GM18505 (cell line): Measurements from ENCODE around the gene PUS10.
"Not testable (repeated sequence)": the region's sequence is repeated elsewhere in the genome, so short reads cannot be mapped to it uniquely, and the experiment has no call there.

Experiments used
- ATAC-seq: cut with Tn5 transposase; IDR thresholded peaks from one replicate; pipeline ENCODE4 v1.9.1; 2021; ENCODE audit not compliant: unreplicated experiment
- POLR2A ChIP-seq: IDR thresholded peaks from 4 replicates; pipeline ENCODE4 v1.6.1; 2011; ENCODE audit warnings: borderline replicate concordance; ENCODE audit not compliant: insufficient read depth, insufficient read length; ENCODE audit errors: extremely low read depth

The PUS10 gene, protein sequence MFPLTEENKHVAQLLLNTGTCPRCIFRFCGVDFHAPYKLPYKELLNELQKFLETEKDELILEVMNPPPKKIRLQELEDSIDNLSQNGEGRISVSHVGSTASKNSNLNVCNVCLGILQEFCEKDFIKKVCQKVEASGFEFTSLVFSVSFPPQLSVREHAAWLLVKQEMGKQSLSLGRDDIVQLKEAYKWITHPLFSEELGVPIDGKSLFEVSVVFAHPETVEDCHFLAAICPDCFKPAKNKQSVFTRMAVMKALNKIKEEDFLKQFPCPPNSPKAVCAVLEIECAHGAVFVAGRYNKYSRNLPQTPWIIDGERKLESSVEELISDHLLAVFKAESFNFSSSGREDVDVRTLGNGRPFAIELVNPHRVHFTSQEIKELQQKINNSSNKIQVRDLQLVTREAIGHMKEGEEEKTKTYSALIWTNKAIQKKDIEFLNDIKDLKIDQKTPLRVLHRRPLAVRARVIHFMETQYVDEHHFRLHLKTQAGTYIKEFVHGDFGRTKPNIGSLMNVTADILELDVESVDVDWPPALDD

DNA sequence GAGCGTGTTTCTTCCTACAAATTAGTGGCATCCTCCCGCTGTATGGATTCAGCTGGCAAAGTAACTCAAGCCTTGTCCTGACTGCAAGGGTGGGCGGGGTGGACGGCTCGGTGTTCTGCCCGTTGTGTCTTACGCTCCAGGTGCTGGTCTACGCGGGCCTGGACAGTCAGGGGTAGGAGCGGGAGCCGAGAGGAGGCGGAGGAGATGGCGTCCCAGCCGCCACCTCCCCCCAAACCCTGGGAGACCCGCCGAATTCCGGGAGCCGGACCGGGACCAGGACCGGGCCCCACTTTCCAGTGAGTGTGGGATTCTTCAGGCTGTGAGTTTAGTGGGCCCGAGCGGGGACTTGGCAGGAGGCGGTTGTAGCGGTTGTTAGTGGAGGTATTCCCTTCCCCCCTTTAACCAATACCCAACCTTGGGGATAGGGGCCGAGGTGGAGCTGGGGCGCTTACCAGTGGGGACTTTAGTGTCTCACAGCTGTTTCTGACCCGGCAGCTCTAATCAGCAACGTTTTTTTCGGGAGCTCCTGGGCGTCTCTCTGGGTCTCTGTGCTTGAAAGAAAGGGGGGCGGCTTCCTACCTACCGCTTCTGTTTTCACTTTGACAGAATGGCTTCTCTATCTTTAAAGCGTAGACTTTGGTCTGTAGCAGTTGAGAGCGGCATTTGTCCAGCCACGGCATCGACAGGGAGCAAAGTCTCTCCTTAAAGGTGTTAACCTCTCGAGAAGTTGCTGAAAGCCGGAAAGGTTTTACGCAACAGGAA is at the start of gene PUS10, which contains the start of gene PEX13:
Gene PUS10, minus strand, starts transcription at position 700 of the 762 bp plus-strand sequence. CDS start 6,365 bp downstream, outside the sequence.
Gene PEX13, plus strand, starts transcription at position 165 of the 762 bp plus-strand sequence. Its CDS starts 40 bp downstream, at position 205.
- peak; percentile 75 for ATAC-seq
- TF ChIP-seq POLR2A = peak; percentile 69

DNA sequence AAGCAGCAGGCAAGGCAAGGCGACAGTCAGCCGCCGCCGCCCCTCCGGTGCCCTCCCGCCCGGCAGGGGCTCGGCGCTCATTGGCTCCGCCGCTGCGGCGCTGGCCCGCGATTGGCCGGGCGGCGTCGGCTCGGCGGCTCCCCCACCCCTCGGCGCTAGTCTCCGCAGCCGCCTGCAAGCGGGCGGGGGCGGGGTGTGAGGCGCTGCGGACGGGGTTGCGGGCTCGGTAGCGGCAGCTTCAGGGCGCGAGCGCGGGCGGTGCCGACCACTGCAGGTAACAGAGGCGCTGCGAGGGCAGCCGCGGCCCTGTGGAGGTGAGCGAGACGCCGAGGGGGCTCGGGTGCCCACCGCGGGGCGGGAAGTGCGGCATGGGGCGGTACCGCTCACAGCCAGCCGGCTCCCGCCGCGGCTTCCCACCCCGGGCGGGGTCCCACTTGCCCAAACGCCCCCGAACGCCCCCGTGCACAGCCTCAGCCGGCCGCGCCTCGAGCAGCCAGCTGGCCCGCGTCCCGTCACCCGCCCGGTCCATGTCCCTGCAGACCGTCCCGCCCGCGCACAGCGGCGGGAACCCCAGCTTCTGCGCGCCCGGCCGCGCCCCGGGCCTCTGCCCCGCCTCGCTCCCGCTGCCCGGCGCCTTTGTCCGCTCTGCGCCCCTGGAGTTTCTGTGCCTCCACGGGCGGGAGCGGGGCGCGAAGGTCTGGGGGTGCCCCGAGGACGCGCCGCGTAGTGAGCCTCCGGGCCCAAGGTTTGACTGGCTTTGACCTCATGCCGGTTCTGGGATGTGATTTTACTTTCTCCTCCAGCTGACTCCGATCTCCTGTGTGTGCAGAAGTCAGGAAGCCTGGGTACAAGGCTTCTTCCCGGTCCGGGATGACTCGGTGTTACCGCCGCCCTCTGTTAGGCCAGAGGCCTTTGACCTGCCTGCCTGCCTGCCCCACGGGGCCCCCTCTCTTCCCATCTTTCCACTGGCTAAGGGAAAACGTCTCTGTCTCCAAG is 48.0 kb upstream of the PUS10 start, which contains the start of gene SANBR:
Gene SANBR, plus strand, starts transcription at position 158 of the 996 bp plus-strand sequence. CDS start 4,480 bp downstream, outside the sequence.
- no peak for TF ChIP-seq POLR2A
- peak; percentile 93 for ATAC-seq

DNA sequence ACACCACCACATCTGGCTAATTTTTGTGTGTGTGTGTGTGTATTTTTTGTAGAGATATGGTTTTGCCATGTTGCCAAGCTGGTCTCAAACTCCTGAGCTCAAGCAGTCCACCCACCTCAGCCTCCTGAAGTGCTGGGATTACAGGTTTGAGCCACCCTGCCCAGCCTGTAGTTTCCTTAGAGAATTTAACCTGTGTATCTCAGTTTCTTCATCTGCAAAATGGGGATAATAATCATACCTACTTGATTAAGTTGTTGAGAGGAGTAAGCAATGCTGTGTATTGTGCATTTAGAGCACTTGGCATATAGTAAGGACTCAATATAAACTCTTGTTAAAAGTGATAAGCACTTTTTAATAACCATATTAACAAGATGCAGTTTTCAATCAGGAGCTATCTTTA is 41.3 kb upstream of the PUS10 start:
- ATAC-seq = no peak
- no peak for TF ChIP-seq POLR2A

DNA sequence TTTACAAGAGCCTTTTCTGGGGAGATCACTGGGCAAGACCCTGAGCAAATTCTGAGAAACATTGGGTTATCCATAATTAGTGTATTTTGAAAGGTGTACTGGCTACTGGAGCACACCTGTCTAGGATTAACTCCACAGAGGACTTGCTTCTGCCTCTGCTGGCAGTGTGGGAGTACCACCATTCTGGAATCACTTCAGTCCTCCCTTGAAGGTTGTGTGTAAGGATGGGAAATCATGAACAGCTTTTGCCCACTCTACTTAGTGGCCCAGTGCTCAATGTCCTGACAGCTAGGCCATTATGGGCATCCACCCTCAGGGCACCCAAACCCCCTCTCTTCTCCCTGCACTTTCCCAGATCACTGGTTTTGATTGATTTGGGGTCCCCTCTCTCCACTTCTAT is 39.5 kb upstream of the PUS10 start:
- TF ChIP-seq POLR2A = no peak
- no peak for ATAC-seq

DNA sequence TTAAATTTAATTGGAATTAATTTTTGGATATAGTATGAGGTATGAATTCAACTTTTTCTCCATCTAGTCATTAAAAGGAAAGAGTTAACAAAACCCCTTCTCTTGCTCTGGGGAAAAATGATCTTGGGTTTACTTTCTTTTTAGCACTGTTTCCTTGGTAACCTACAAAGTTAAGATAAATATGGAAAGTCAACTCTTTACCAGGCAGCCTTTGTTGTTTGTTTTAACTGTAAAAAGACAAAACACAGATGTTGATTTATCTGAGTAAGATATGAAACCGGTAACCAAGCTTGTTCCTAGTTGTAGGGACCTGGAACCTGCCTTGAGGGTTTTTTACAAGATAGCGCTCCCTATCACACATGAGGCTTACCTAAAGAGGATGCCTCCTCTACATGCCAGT is 37.5 kb upstream of the PUS10 start:
- no peak for TF ChIP-seq POLR2A
- no peak for ATAC-seq

DNA sequence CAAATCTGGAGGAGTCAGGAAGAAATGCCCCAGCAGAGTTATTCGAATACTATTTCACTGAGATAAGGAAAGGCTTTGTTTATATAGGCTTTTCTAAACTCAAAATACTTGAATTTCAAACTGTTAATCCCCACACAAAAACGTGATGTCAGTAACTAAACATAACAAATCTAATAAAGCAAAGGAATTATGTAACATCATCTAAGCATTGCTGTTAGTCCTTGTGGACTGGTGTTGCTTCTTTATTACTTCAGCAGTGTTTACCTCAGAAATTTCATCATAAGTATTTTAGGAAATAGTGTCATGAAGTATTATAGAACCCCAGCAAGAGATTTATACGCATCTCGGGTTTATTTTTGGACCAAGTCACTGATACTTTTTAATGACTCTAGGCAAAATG is 27.9 kb upstream of the PUS10 start:
- no peak for ATAC-seq
- TF ChIP-seq POLR2A = no peak

DNA sequence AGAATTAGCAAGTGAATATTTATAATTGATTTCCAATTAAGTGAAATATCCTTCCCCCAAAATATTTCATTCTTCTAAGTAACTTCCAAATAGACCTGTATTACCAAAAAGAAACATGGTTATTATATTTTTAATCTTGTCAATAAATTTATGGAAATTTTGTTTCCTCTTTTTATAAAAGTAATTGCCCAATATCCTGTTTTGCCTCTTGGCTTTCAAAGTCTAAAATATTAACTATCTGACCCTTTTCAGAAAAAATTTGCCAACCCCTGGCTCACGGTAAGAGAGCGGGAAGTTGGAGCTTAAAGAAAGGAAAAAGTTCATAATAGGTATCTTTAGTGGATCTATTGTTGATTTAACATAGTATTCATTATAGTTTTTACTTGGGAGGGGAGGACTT is 27.2 kb upstream of the PUS10 start:
- ATAC-seq = no peak
- no peak for TF ChIP-seq POLR2A

DNA sequence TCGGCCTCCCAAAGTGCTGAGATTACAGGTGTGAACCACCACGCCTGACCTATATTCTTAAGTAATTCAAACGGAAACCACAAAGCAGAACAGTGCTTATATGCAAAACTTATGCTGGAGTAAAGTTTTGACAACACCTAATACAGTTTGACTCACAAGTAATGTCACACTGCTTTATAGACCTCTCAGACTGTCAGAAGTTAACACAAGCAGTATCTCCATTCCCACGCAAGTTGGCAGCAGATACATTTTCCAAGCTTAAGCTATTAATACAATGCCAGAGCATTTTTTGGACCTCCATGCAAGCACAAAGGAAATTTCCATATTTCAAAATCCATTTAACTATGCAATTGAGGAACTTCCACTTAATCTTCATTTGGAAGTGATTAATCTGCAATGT is 26.6 kb upstream of the PUS10 start:
- no peak for TF ChIP-seq POLR2A
- no peak for ATAC-seq

DNA sequence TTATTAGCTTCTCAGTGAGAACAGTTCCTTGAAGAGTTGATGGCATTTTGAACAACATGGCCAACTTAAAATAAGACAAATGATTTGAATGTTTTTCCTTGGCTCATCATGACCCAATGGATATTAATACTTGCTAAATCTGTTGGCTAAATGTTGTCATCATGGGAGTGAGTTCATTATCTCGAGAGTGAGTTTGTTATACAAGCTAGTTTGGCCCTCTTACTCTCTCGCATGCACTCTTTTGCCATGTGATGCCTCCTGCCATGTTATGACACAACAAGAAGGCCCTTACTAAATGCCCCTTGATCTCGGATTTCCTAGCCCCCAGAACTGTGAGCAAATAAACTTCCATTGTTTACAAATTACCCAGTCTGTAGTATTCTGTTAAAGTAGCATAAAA is 24.8 kb upstream of the PUS10 start:
- TF ChIP-seq POLR2A = no peak
- ATAC-seq = no peak

DNA sequence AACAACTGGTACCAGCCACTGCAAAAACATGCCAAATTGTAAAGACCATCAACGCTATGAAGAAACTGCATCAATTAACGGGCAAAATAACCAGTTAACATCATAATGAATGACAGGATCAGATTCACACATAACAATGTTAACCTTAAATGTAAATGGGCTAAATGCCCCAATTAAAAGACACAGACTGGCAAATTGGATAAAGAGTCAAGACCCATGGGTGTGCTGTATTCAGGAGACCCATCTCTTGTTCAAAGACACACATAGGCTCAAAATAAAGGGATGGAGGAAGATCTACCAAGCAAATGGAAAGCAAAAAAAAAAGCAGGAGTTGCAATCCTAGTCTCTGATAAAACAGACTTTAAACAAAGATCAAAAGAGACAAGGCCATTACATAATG is 18.6 kb upstream of the PUS10 start:
- ATAC-seq = not testable (repeated sequence)

DNA sequence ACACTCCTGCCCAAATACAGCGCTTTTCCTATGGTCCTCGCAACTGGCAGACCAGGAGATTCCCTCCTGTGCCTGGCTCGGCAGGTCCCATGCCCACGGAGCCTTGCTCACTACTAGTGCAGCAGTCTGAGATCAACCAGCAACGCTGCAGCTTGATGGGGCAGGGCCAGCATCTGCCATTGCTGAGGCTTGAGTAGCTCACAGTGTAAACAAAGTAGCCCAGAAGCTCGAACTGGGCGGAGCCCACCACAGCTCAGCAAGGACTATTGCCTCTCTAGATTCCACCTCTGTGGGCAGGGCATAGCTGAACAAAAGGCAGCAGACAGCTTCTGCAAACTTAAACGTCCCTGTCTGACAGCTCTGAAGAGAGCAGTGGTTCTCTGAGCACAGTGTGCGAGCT is 16.5 kb upstream of the PUS10 start:
- not testable (repeated sequence) for ATAC-seq

DNA sequence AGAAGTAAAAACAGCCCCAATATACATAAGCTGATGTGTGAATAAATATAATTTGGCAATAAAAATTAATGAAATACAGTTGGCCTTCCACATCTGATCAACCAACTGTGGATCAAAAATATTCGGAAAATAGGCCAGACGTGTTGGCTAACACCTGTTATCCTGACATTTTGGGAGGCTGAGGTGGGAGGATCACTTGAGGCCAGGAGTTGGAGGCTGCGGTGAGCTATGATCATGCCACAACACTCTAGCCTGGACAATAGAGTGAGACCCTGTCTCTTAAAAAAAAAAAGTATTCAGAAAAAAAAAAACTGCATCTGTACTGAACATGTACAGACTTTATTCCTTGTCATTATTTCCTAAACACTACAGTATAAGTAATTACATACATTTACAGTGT is 11.5 kb upstream of the PUS10 start:
- TF ChIP-seq POLR2A = no peak
- ATAC-seq = no peak

DNA sequence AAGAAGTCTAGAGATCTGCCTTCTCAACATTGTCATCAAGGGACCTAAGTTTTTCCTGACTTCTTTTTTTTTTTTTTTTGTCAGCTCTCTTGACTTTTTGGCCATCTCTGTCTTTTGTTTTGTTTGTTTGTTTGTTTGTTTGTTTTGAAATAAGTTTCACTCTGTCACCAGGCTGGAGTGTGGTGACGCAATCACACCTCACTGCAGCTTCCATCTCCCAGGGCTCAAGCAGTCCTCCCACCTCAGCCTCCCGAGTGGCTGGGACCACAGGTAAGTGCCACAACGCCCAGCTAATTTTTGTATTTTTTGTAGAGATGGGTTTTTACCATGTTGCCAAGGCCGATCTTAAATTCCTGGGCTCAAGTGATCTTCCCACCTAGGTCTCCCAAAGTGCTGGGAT is 5.6 kb upstream of the PUS10 start:
- ATAC-seq = no peak
- TF ChIP-seq POLR2A = no peak
